OCI-LY7 (cell line): Measurements from ENCODE around the gene DNAJC27.

Experiments used
- CTCF ChIP-seq: fragments of 200-600 bp; sonication (generic); conservative IDR thresholded peaks from 2 replicates; pipeline ENCODE4 v1.5.1; 2014; ENCODE audit warnings: mild to moderate bottlenecking, antibody characterized with exemption, low read length, moderate library complexity, mixed read lengths
- EZH2phosphoT487 ChIP-seq: fragments of 200-600 bp; sonication (generic); IDR thresholded peaks from 2 replicates; pipeline ENCODE4 v1.6.1; 2018; ENCODE audit warnings: low read depth, borderline replicate concordance, mild to moderate bottlenecking, mixed run types, antibody characterized with exemption, low read length, moderate library complexity, mixed read lengths

- TF ChIP-seq CTCF (no peak), EZH2phosphoT487 (no peak)
Observed at GRCh38 chr2:24984912-24985311, 13.2 kb upstream of the DNAJC27 start.
